ENCODE results near the gene SDCBP2. TPM values are rescaled to one million over a fixed set of nuclear protein-coding genes. Genes with fewer than 3 reads are reported as not detected.
A peak's percentile ranks its signal among the peaks of the same experiment; 100 is the strongest.

Gene SDCBP2
- total and polyA plus RNA-seq, 2 experiments from 2014 or later, result 4.2 to 5.5 TPM

- peaks cover 41% of the 10 kb centered on the region for H3K4me1 ChIP-seq (ENCODE audit: insufficient read depth)
- in situ Hi-C loops (cut with MboI), result no loop called here
- 95 to 98% methylated on average over 6 of the region's 6 CpGs for WGBS, 2 experiments (ENCODE audit: low coverage in 1 of 2, low lambda C conversion rate in 2 of 2, missing lambda C conversion rate in 2 of 2)
These were observed 3.0 kb upstream of the SDCBP2 start for GRCh38 chr20:1331801-1332453.

GRCh38 chr20:1331101-1331500, 2.2 kb upstream of the SDCBP2 start:
- Histone ChIP-seq H3K36me3 (ENCODE audit: low read depth) (peaks cover 3% of the 10 kb centered on the region; the same call in 1 of the 2 replicates), H3K27ac (no peak overlapping the region), H3K79me2 (ENCODE audit: insufficient read depth) (peaks cover 88% of the 10 kb centered on the region), H3K9me3 (ENCODE audit: low read depth) (no peaks in the 10 kb centered on the region), H3K27me3 (replicated peaks; ENCODE audit: insufficient read depth) (no peaks in the 10 kb centered on the region), H3K9me2 (ENCODE audit: insufficient read depth) (no peaks in the 10 kb centered on the region), H3K9ac (no peak overlapping the region), H3F3A (ENCODE audit: insufficient read depth) (peaks cover 40% of the 10 kb centered on the region), H2AFZ (no peak overlapping the region), H3K4me1 (ENCODE audit: insufficient read depth) (peaks cover 41% of the 10 kb centered on the region), H3K4me3 (no peak overlapping the region), H4K20me1 (ENCODE audit: insufficient read depth) (no peaks in the 10 kb centered on the region), H3K4me2 (ENCODE audit: unreplicated experiment) (no peak overlapping the region)
- TF ChIP-seq EZH2phosphoT487 (IDR thresholded peaks at IDR 0.05; ENCODE audit: insufficient read depth, low read depth), result no peak
- TF ChIP-seq EZH2 (IDR thresholded peaks at IDR 0.05; ENCODE audit: insufficient read depth, poor library complexity, severe bottlenecking), result no peak
- in situ Hi-C loops (cut with MboI), result no loop called here
- DNase-seq, result no peak
- WGBS, 2 experiments (ENCODE audit: low coverage in 1 of 2, low lambda C conversion rate in 2 of 2, missing lambda C conversion rate in 2 of 2), result 96% methylated on average over 2 of the region's 2 CpGs

More at GRCh38 chr20:1331801-1332453, 3.0 kb upstream of the SDCBP2 start:
- Histone ChIP-seq H3F3A (ENCODE audit: insufficient read depth) (peaks cover 34% of the 10 kb centered on the region), H4K20me1 (ENCODE audit: insufficient read depth) (no peaks in the 10 kb centered on the region), H3K36me3 (ENCODE audit: low read depth) (peaks cover 3% of the 10 kb centered on the region; the same call in 1 of the 2 replicates), H3K9me2 (ENCODE audit: insufficient read depth) (no peaks in the 10 kb centered on the region), H3K9me3 (ENCODE audit: low read depth) (no peaks in the 10 kb centered on the region), H3K79me2 (ENCODE audit: insufficient read depth) (peaks cover 86% of the 10 kb centered on the region), H3K27me3 (replicated peaks; ENCODE audit: insufficient read depth) (no peaks in the 10 kb centered on the region), H2AFZ (no peak overlapping the region), H3K27ac (no peak overlapping the region), H3K9ac (no peak overlapping the region), H3K4me2 (ENCODE audit: unreplicated experiment) (no peak overlapping the region), H3K4me3 (no peak overlapping the region)
- TF ChIP-seq EZH2phosphoT487 (IDR thresholded peaks at IDR 0.05; ENCODE audit: insufficient read depth, low read depth), result no peak
- TF ChIP-seq EZH2 (IDR thresholded peaks at IDR 0.05; ENCODE audit: insufficient read depth, poor library complexity, severe bottlenecking), result no peak
- DNase-seq, result no peak

- no peak for TF ChIP-seq EZH2phosphoT487 (IDR thresholded peaks at IDR 0.05; ENCODE audit: insufficient read depth, low read depth)
- no peak for TF ChIP-seq EZH2 (IDR thresholded peaks at IDR 0.05; ENCODE audit: insufficient read depth, poor library complexity, severe bottlenecking)
- H3K9me3 ChIP-seq (ENCODE audit: low read depth), result no peaks in the 10 kb centered on the region
- peaks cover 38% of the 10 kb centered on the region for H3F3A ChIP-seq (ENCODE audit: insufficient read depth)
- peak overlapping the region; percentile 31 for H3K9ac ChIP-seq
- no peak overlapping the region for H2AFZ ChIP-seq
- peak; percentile 76 for DNase-seq
- no peak overlapping the region for H3K4me3 ChIP-seq
- peaks cover 38% of the 10 kb centered on the region for H3K4me1 ChIP-seq (ENCODE audit: insufficient read depth)
- H3K9me2 ChIP-seq (ENCODE audit: insufficient read depth), result no peaks in the 10 kb centered on the region
- no peaks in the 10 kb centered on the region for H4K20me1 ChIP-seq (ENCODE audit: insufficient read depth)
- no peaks in the 10 kb centered on the region for H3K27me3 ChIP-seq (replicated peaks; ENCODE audit: insufficient read depth)
- no peak overlapping the region for H3K4me2 ChIP-seq (ENCODE audit: unreplicated experiment)
- peaks cover 85% of the 10 kb centered on the region for H3K79me2 ChIP-seq (ENCODE audit: insufficient read depth)
- 47 to 58% methylated on average over 6 of the region's 6 CpGs for WGBS, 2 experiments (ENCODE audit: low coverage in 1 of 2, low lambda C conversion rate in 2 of 2, missing lambda C conversion rate in 2 of 2)
- peak overlapping the region; percentile 31 for H3K27ac ChIP-seq
- in situ Hi-C loops (cut with MboI), result no loop called here
- H3K36me3 ChIP-seq (ENCODE audit: low read depth), result peaks cover 3% of the 10 kb centered on the region; the same call in 1 of the 2 replicates
These were observed 1.3 kb upstream of the SDCBP2 start for GRCh38 chr20:1330075-1330830.

GRCh38 chr20:1327827-1328679, 886 bp downstream of the SDCBP2 start:
- no peaks in the 10 kb centered on the region for H3K27me3 ChIP-seq (replicated peaks; ENCODE audit: insufficient read depth)
- no peaks in the 10 kb centered on the region for H4K20me1 ChIP-seq (ENCODE audit: insufficient read depth)
- H3K9me3 ChIP-seq (ENCODE audit: low read depth), result no peaks in the 10 kb centered on the region
- peaks cover 3% of the 10 kb centered on the region; the same call in 1 of the 2 replicates for H3K36me3 ChIP-seq (ENCODE audit: low read depth)
- H3K4me2 ChIP-seq (ENCODE audit: unreplicated experiment), result peak overlapping the region; percentile 92
- H3K4me3 ChIP-seq, result peak overlapping the region; percentile 95
- H3K4me1 ChIP-seq (ENCODE audit: insufficient read depth), result peaks cover 55% of the 10 kb centered on the region
- peak overlapping the region; percentile 100 for H3K27ac ChIP-seq
- TF ChIP-seq EZH2 (IDR thresholded peaks at IDR 0.05; ENCODE audit: insufficient read depth, poor library complexity, severe bottlenecking) (no peak), EZH2phosphoT487 (IDR thresholded peaks at IDR 0.05; ENCODE audit: insufficient read depth, low read depth) (no peak)
- peak overlapping the region; percentile 100 for H3K9ac ChIP-seq
- in situ Hi-C loops (cut with MboI), result no loop called here
- DNase-seq, result no peak
- no peaks in the 10 kb centered on the region for H3K9me2 ChIP-seq (ENCODE audit: insufficient read depth)
- 92 to 94% methylated on average over 7 of the region's 7 CpGs for WGBS, 2 experiments (ENCODE audit: low coverage in 1 of 2, low lambda C conversion rate in 2 of 2, missing lambda C conversion rate in 2 of 2)
- peaks cover 63% of the 10 kb centered on the region for H3K79me2 ChIP-seq (ENCODE audit: insufficient read depth)
- peaks cover 55% of the 10 kb centered on the region for H3F3A ChIP-seq (ENCODE audit: insufficient read depth)
- H2AFZ ChIP-seq, result no peak overlapping the region

Measured in GM23248 (cell line).